HL-60 (cell line): Measurements from ENCODE around the gene GSTO2.

ENCODE experiments used
- DNase-seq, 2 experiments: peaks; one replicate each; pipeline ENCODE4 v3.0.0-alpha.2; 2010 to 2020; ENCODE audit warnings: low read depth in 1 of 2, low spot score in 1 of 2
- H3K27ac ChIP-seq: fragments of 250-450 bp; sonication (Bioruptor Pico); replicated peaks from 2 replicates; pipeline ENCODE4 v1.5.1; 2020; ENCODE audit warnings: mild to moderate bottlenecking, moderate library complexity
- H3K27me3 ChIP-seq: fragments of 250-450 bp; sonication (Bioruptor Pico); 2 replicates; pipeline ENCODE4 v1.5.1; 2021; ENCODE audit warnings: mild to moderate bottlenecking, moderate library complexity; ENCODE audit not compliant: insufficient read depth, poor library complexity, severe bottlenecking
- H3K4me3 ChIP-seq: replicated peaks from 2 replicates; pipeline ENCODE4 v1.5.1; 2011; ENCODE audit warnings: mild to moderate bottlenecking, control low read depth, low read length; ENCODE audit not compliant: insufficient read depth
- GABPA ChIP-seq: IDR thresholded peaks from 2 replicates; pipeline ENCODE4 v1.6.1; 2012; ENCODE audit warnings: low read depth
- POLR2AphosphoS5 ChIP-seq: IDR thresholded peaks from 2 replicates; pipeline ENCODE4 v1.6.1; 2012; ENCODE audit warnings: low read depth
- SPI1 ChIP-seq: IDR thresholded peaks from 2 replicates; pipeline ENCODE4 v1.6.1; 2012; ENCODE audit warnings: low read depth, mild to moderate bottlenecking, borderline replicate concordance
- TF ChIP-seq, protein P1 (sequence below): IDR thresholded peaks from one replicate; pipeline ENCODE4 v1.5.1; 2011; ENCODE audit warnings: low read length, control low read depth, inconsistent platforms; ENCODE audit not compliant: insufficient read depth
- TF ChIP-seq, protein P2 (sequence below): IDR thresholded peaks from 2 replicates; pipeline ENCODE4 v1.6.1; 2012; ENCODE audit warnings: low read depth; ENCODE audit not compliant: insufficient replicate concordance

Gene GSTO2

DNA sequence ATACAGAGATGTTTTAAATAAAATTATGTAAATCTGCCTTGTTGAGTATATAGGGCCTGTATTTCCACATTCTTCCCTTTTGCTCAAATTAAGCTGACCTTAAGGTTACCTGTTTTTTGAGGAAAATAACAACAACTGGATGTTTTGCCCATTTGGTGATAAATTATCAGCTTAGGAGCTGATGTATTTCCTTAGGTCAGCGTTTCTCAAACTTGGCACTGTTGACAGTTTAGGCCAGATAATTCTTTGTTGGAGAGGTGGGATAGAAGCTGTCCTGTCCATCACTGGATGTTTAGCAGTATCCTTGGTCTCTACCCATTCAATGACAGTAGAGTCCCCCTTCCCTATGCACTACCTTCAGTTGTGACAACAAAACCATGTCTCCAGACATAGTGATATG is 7.2 kb downstream of the GSTO2 start:
- Histone ChIP-seq H3K27me3 (no peaks in the 10 kb centered on the region), H3K4me3 (no peak overlapping the region), H3K27ac (no peak overlapping the region)
- DNase-seq = no peak
- no peak for TF ChIP-seq GABPA
- TF ChIP-seq, protein P1, sequence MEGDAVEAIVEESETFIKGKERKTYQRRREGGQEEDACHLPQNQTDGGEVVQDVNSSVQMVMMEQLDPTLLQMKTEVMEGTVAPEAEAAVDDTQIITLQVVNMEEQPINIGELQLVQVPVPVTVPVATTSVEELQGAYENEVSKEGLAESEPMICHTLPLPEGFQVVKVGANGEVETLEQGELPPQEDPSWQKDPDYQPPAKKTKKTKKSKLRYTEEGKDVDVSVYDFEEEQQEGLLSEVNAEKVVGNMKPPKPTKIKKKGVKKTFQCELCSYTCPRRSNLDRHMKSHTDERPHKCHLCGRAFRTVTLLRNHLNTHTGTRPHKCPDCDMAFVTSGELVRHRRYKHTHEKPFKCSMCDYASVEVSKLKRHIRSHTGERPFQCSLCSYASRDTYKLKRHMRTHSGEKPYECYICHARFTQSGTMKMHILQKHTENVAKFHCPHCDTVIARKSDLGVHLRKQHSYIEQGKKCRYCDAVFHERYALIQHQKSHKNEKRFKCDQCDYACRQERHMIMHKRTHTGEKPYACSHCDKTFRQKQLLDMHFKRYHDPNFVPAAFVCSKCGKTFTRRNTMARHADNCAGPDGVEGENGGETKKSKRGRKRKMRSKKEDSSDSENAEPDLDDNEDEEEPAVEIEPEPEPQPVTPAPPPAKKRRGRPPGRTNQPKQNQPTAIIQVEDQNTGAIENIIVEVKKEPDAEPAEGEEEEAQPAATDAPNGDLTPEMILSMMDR = no peak
- TF ChIP-seq POLR2AphosphoS5 = no peak
- TF ChIP-seq SPI1 = no peak
- TF ChIP-seq, protein P2, sequence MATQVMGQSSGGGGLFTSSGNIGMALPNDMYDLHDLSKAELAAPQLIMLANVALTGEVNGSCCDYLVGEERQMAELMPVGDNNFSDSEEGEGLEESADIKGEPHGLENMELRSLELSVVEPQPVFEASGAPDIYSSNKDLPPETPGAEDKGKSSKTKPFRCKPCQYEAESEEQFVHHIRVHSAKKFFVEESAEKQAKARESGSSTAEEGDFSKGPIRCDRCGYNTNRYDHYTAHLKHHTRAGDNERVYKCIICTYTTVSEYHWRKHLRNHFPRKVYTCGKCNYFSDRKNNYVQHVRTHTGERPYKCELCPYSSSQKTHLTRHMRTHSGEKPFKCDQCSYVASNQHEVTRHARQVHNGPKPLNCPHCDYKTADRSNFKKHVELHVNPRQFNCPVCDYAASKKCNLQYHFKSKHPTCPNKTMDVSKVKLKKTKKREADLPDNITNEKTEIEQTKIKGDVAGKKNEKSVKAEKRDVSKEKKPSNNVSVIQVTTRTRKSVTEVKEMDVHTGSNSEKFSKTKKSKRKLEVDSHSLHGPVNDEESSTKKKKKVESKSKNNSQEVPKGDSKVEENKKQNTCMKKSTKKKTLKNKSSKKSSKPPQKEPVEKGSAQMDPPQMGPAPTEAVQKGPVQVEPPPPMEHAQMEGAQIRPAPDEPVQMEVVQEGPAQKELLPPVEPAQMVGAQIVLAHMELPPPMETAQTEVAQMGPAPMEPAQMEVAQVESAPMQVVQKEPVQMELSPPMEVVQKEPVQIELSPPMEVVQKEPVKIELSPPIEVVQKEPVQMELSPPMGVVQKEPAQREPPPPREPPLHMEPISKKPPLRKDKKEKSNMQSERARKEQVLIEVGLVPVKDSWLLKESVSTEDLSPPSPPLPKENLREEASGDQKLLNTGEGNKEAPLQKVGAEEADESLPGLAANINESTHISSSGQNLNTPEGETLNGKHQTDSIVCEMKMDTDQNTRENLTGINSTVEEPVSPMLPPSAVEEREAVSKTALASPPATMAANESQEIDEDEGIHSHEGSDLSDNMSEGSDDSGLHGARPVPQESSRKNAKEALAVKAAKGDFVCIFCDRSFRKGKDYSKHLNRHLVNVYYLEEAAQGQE = no peak

- no peak overlapping the region for H3K27ac ChIP-seq
- TF ChIP-seq GABPA (no peak), POLR2AphosphoS5 (no peak), SPI1 (no peak)
- TF ChIP-seq, protein P2 = no peak
- TF ChIP-seq, protein P1 = no peak
- no peak overlapping the region for H3K4me3 ChIP-seq
- no peaks in the 10 kb centered on the region for H3K27me3 ChIP-seq
- DNase-seq = no peak
Observed at GRCh38 chr10:104277785-104278184, 8.8 kb downstream of the GSTO2 start.

DNA sequence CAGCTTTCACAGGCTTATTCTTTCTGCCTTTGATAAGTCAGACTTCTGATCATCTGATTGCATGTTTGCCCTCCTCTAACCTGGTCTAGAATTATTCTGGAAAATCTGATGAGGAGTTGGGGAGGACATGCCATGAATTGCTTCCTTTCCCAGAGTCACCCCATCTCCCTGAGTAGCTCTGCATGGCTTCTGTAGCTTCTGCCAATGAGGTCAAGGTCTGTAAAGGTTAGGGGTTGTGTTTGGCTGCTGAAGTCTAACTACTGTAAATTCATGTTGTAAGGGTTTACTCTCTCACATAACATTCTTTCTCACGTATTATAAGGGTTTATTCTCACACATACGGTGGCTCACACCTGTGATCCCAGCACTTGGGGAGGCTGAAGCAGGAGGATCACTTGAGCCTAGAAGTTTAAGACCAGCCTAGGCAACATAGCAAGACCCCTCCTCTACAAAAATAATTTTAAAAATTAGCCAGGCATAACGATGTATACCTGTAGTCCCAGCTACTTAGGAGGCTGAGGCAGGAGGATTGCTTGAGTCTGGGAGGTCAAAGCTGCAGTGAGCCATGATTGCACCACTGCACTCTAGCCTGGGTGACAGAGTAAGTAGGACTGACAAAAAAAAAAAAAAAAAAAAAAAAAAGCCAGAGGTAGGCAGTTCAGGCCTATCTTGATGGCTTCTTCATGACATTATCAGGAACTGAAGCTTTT is 10.7 kb downstream of the GSTO2 start:
- DNase-seq = no peak
- H3K27ac ChIP-seq = no peak overlapping the region
- TF ChIP-seq POLR2AphosphoS5 = no peak
- TF ChIP-seq, protein P2 = no peak
- TF ChIP-seq, protein P1 = no peak
- TF ChIP-seq GABPA = no peak
- no peak for TF ChIP-seq SPI1
- no peaks in the 10 kb centered on the region for H3K27me3 ChIP-seq
- H3K4me3 ChIP-seq = no peak overlapping the region
